HG03439 (cell line): Measurements from ENCODE around the gene SRD5A2.
"Not testable (repeated sequence)": the region's sequence is repeated elsewhere in the genome, so short reads cannot be mapped to it uniquely, and the experiment has no call there.

ENCODE experiments used
- ATAC-seq: cut with Tn5 transposase; IDR thresholded peaks from one replicate; pipeline ENCODE4 v1.9.1; 2021; ENCODE audit warnings: mild to moderate bottlenecking, moderate library complexity; ENCODE audit not compliant: unreplicated experiment

The SRD5A2 gene

GRCh38 chr2:31534636-31535035 is 46.1 kb downstream of the SRD5A2 start:
- ATAC-seq, result no peak

GRCh38 chr2:31533036-31533435 is 47.7 kb downstream of the SRD5A2 start:
- no peak for ATAC-seq

DNA sequence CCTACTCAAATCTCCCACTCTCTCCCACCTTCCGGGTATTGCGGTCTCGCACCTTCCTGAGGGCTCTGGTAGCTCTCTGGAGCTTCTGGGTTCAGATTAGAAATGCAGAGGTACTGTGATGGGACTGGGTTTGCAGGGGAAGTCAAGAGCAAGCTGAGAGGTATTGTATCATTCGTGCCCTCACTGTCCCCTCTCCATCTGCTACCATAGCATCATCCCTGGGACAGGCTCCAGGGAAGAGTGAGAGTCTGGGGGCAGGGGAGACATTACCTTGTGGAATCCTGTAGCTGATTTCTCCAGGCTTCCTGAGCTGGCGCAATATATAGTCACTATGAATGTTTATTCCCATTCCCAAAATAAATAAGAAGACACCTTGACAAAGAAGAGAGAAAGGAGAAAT is 49.6 kb downstream of the SRD5A2 start:
- ATAC-seq, result no peak

DNA sequence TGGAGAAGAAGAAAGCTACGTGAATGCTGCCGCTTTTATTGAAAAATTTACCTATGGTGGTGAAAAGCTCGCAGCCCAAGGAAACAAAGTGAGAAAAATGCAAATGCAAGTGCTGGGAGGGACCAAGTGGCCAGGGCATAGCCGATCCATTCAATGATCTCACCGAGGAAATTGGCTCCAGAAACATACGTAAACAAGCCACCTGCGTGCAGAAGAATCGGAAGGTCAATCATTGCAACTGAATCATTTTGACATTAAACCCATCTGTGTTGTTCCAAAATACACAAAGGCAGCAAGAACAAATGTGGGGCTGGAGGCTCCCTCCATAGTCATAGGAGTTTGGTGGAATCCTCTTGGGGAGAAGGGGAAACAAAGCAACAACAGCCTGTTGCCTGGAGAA is 51.5 kb downstream of the SRD5A2 start:
- no peak for ATAC-seq

DNA sequence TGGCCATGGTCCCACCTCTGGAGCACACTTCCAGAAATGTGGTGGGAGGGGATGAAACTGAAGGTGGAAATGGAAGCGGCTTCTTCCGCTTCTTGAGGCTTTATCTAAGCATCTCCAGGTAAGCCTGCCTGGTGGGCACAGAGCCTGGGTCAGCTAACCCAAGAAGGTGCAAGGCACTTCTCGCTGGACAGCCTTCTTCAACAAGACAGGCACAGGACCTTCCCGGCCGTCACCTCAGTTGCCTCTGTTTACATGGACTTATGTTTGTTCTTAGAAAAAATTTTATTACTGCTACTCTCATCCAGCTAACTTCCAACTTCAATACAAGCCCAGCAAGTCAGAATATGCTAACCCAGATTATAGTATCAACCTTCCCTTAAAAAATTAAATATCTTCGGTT is 51.9 kb downstream of the SRD5A2 start:
- no peak for ATAC-seq

DNA sequence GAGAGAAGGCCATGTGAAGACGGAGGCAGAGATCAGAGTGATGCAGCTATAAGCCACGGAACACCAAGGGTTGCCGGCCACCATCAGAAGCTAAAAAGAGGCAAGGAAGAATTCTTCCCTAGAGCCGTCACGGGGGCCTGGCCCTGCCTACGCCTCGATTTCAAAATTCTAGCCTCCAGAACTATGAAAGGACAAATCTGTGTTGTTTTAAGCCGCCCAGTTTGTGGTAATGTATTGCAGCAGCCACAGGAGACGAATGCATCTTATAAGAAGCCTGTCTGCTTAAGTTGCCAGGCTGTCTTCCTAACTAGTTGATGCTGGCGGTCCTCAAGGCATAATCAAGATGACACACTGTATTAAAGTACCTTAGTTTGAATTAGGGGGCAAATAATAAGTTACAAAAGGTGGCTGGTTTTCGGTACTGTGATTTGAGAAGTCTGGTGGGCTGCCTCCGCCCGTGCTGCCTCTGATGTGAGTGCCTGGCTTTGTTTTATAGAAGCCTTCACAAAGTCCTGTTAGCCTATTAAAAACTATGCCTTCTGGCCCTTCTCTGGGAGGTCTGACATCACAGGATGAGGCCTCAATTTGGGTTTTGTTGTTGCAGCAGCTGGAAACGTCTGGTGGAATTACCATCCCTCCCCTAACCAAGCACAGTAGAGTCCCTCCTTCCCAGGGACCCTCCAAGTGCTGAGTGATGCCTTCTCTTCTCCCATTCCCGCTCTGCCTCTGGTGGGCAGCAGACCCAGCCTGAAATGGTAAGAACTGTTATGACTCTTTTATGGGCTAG is 53.6 kb downstream of the SRD5A2 start:
- no peak for ATAC-seq

- ATAC-seq, result no peak
Observed at GRCh38 chr2:31525876-31526275, 54.9 kb downstream of the SRD5A2 start.

- no peak for ATAC-seq
Observed at GRCh38 chr2:31524592-31524991, 56.1 kb downstream of the SRD5A2 start.

DNA sequence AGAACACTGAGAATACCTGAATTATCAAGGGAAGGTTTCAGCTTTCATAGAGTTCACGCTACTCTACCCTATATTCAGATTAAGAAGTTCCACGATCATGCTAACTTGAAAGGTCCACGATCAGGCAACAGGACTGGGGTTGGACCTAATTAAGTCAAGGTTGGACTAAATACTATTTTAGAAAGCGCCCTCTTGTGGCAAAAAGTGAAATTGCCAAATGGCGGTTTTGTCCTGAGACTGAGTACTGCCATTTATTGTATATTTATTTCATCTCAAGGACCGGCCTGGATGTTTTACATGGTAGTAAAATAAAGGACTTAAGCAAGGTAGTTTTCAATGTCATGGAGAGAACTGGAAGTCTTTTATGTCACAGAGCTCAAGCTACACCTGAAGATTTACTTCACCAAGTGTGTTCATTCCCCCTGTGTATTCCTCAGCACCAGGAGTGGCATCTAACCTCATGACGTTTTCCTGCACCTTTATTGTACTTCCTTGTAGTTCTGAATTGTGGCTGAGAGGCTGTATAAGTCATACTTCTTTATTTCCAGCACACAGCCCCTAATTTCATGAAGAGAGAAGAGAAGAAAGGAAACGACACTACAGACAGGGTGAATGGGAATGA is 56.8 kb downstream of the SRD5A2 start:
- ATAC-seq, result no peak

DNA sequence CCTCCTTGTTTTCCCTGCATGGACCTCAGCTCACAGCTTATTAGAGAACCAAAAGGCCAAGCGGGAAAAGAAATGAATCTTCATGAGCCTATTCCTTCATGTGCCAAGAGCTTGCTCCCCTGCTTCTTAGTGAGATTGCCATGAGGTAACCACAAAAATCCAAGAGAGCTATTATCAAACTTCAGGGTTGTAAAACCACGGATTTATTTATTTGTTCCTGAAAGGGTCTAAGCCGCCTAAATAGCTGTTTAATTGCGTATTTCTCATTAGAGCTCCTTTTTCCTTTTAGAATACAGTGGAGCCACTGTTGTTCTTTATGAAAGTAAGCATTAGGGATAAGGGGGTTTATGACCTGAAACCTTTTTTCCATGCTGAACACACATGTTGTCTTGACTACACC is 58.0 kb downstream of the SRD5A2 start:
- ATAC-seq, result no peak

GRCh38 chr2:31517442-31518203 is 63.1 kb downstream of the SRD5A2 start:
- no peak for ATAC-seq

GRCh38 chr2:31515586-31515985 is 65.2 kb downstream of the SRD5A2 start:
- no peak for ATAC-seq

GRCh38 chr2:31513553-31513952 is 67.2 kb downstream of the SRD5A2 start:
- ATAC-seq, result no peak

- ATAC-seq, result no peak
Observed at GRCh38 chr2:31511376-31511775, 69.4 kb downstream of the SRD5A2 start.

DNA sequence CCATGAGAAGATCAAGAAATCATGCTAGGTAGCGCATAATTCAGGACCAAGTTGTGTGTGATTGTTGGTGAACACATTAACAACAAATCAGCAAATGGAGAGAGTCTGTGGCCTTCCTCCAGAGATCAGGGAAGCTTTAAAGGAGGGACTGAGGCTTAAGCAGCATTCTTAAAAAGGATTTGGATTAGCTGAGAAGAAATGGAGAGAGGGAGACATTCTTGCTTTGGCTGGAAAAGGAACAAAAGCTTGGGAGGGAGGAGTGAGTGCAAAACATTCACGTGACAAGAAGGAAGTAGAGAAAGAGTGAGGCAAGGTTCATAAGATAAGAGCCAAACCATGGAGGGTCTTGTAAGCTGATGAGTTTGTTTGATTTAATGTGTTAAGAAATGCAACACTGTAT is 75.6 kb downstream of the SRD5A2 start:
- no peak for ATAC-seq

- no peak for ATAC-seq
Observed at GRCh38 chr2:31504311-31504710, 76.4 kb downstream of the SRD5A2 start.

GRCh38 chr2:31496451-31496874 is 84.3 kb downstream of the SRD5A2 start:
- not testable (repeated sequence) for ATAC-seq

DNA sequence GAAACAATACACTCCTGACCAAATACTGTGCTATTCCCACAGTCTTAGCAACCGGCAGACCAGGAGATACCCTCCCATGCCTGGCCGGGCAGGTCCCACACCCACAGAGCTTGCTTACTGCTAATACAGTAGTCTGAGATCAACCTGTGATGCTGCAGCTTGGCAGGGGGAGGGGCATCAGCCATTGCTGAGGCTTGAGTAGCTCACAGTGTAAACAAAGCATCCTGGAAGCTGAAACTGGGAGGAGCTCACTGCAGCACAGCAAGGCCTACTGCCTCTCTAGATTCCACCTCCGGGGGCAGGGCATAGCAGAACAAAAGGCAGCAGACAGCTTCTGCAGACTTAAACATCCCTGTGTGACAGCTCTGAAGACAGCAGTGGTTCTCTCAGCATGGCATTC is 91.4 kb downstream of the SRD5A2 start:
- ATAC-seq, result not testable (repeated sequence)

GRCh38 chr2:31483246-31483645 is 97.5 kb downstream of the SRD5A2 start:
- ATAC-seq, result no peak

GRCh38 chr2:31476511-31477180 is 104.1 kb downstream of the SRD5A2 start:
- no peak for ATAC-seq

GRCh38 chr2:31475692-31476091 is 105.0 kb downstream of the SRD5A2 start:
- ATAC-seq, result no peak
